Tibial nerve (tissue), 4 donors: ENCODE results near the gene THOC2.

ENCODE experiments used
- EP300 ChIP-seq, 2 donors: sonication (generic); formaldehyde crosslinking; IDR thresholded peaks; one replicate each; pipeline ENCODE4 v1.6.1; 2017; ENCODE audit warnings: antibody characterized with exemption in 2 of 2, mild to moderate bottlenecking in 1 of 2
- POLR2A ChIP-seq, 2 donors: fragments of 450-650 bp; IDR thresholded peaks; one replicate each; pipeline ENCODE4 v1.6.1; 2017; ENCODE audit warnings: antibody characterized with exemption in 2 of 2, mild to moderate bottlenecking in 2 of 2, moderate library complexity in 2 of 2
- TF ChIP-seq, protein P1 (sequence below), 5 experiments: fragments of 200-600 bp in 3 of 5; fragments of 450-650 bp in 2 of 5; sonication (generic) in 3 of 5; IDR thresholded peaks; one replicate each; pipeline ENCODE4 v1.5.1; 2016 to 2019; ENCODE audit warnings: antibody characterized with exemption in 5 of 5, mild to moderate bottlenecking in 3 of 5, moderate library complexity in 2 of 5

- TF ChIP-seq EP300 (IDR thresholded peaks at IDR 0.05): no peak
- TF ChIP-seq, protein P1, sequence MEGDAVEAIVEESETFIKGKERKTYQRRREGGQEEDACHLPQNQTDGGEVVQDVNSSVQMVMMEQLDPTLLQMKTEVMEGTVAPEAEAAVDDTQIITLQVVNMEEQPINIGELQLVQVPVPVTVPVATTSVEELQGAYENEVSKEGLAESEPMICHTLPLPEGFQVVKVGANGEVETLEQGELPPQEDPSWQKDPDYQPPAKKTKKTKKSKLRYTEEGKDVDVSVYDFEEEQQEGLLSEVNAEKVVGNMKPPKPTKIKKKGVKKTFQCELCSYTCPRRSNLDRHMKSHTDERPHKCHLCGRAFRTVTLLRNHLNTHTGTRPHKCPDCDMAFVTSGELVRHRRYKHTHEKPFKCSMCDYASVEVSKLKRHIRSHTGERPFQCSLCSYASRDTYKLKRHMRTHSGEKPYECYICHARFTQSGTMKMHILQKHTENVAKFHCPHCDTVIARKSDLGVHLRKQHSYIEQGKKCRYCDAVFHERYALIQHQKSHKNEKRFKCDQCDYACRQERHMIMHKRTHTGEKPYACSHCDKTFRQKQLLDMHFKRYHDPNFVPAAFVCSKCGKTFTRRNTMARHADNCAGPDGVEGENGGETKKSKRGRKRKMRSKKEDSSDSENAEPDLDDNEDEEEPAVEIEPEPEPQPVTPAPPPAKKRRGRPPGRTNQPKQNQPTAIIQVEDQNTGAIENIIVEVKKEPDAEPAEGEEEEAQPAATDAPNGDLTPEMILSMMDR (IDR thresholded peaks at IDR 0.05): no peak
- TF ChIP-seq POLR2A (IDR thresholded peaks at IDR 0.05): no peak
These were observed 182.0 kb downstream of the THOC2 start for GRCh38 chrX:123550829-123551228.
